Spleen (tissue), 7 donors: ENCODE data around the gene TYR.
"Not testable (repeated sequence)": the region's sequence is repeated elsewhere in the genome, so short reads cannot be mapped to it uniquely, and the experiment has no call there.

Experiments
- CTCF ChIP-seq, 11 experiments: fragments of 200-600 bp in 7 of 11; fragments of 450-650 bp in 4 of 11; sonication (generic) in 4 of 11; IDR thresholded peaks in 8 of 11; conservative IDR thresholded peaks in 3 of 11; 1 replicate in 7 of 11; 2 replicates in 4 of 11; pipeline versions ENCODE4 v1.4.0 to v1.8.0; 2016 to 2021; ENCODE audit warnings: antibody characterized with exemption in 11 of 11, inconsistent platforms in 4 of 11, mild to moderate bottlenecking in 1 of 11
- POLR2A ChIP-seq, 3 donors: fragments of 450-650 bp; IDR thresholded peaks; one replicate each; pipeline ENCODE4 v1.5.1; 2017; ENCODE audit warnings: antibody characterized with exemption in 3 of 3, mild to moderate bottlenecking in 1 of 3
- POLR2AphosphoS5 ChIP-seq, 3 donors: sonication (generic); formaldehyde crosslinking; IDR thresholded peaks; one replicate each; pipeline ENCODE4 v1.5.1; 2017; ENCODE audit warnings: antibody characterized with exemption in 3 of 3
- donor health status: DM: no; HTN: no; CAD: no; lungs with moderate emphysema.
- donor health status: DM: no; HTN: no; CAD: no.
- donor health status: DM: no; HTN: no; CAD: no.

- not testable (repeated sequence) for TF ChIP-seq CTCF (IDR thresholded peaks at IDR 0.05 in 8 of 11, conservative IDR thresholded peaks at IDR 0.05 in 3 of 11); POLR2AphosphoS5 (IDR thresholded peaks at IDR 0.05); POLR2A (IDR thresholded peaks at IDR 0.05)
Observed at GRCh38 chr11:89340450-89340849, 162.8 kb downstream of the TYR start.
